Stimulated activated CD4-positive, alpha-beta T cell treated with anti-CD3 and anti-CD28 coated beads, TNF-alpha, amount 100 ng/mL, for 48 hours (primary cell): ENCODE results near the gene NGF.

Experiments
- DNase-seq, 3 donors: peaks; one replicate each; pipeline ENCODE4 v3.0.0-alpha.2; 2020; ENCODE audit warnings: low read depth in 3 of 3

NGF gene

DNA sequence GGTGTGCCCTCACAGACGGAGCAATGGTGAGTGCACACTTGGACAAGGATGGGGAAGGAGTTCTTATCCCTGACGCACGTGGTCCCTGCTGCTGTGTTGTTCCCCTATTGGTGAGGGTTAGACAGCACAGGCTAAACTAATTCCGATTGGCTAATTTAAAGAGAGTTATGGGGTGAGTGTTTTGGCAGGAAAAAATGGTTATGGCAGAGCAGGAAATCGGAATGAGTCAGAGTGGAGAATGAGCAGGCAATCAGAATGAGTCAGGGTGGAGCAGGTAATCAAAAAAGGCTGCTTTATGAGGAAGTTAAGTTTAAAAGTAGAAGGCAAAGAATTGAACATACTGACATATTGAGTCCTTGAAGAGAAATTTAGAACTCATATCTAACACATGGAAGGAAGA lies 100.5 kb downstream of the NGF start:
- no peak for DNase-seq

GRCh38 chr1:115237023-115237422 lies 101.0 kb downstream of the NGF start:
- DNase-seq, result no peak
